Epithelial cell of esophagus (primary cell): ENCODE measurements around the gene UTS2.

Experiments used
- DNase-seq: peaks from one replicate; pipeline ENCODE4 v3.0.0; 2010; ENCODE audit warnings: low read depth
- H3K4me3 ChIP-seq: 2 replicates; pipeline ENCODE4 v1.5.1; 2011; ENCODE audit warnings: mild to moderate bottlenecking, low read length, control low read depth
- CTCF ChIP-seq: IDR thresholded peaks from 2 replicates; pipeline ENCODE4 v1.5.1; 2011; ENCODE audit warnings: low read depth, mild to moderate bottlenecking, low read length, control low read depth, inconsistent platforms; ENCODE audit not compliant: insufficient read depth; ENCODE audit errors: missing control alignments

Gene UTS2

GRCh38 chr1:7821282-7821681 lies 31.6 kb downstream of the UTS2 start:
- no peak overlapping the region for H3K4me3 ChIP-seq
- no peak for DNase-seq
- no peak for TF ChIP-seq CTCF

- no peak for TF ChIP-seq CTCF
- DNase-seq, result no peak
- H3K4me3 ChIP-seq, result no peak overlapping the region
Measured at GRCh38 chr1:7813677-7814373, 39.0 kb downstream of the UTS2 start.

GRCh38 chr1:7811476-7811875 lies 41.4 kb downstream of the UTS2 start:
- no peak overlapping the region for H3K4me3 ChIP-seq
- no peak for DNase-seq
- no peak for TF ChIP-seq CTCF

GRCh38 chr1:7810395-7810794 lies 42.5 kb downstream of the UTS2 start:
- TF ChIP-seq CTCF, result no peak
- DNase-seq, result peak; percentile 95
- H3K4me3 ChIP-seq, result no peak overlapping the region

- H3K4me3 ChIP-seq, result no peak overlapping the region
- TF ChIP-seq CTCF, result no peak
- DNase-seq, result no peak
Measured at GRCh38 chr1:7809742-7810141, 43.1 kb downstream of the UTS2 start.

- peak; percentile 44 for TF ChIP-seq CTCF
- DNase-seq, result peak; percentile 61
- no peak overlapping the region for H3K4me3 ChIP-seq
Measured at GRCh38 chr1:7808253-7808844, 44.5 kb downstream of the UTS2 start.

- no peak for DNase-seq
- TF ChIP-seq CTCF, result no peak
- H3K4me3 ChIP-seq, result no peak overlapping the region
Measured at GRCh38 chr1:7805460-7805859, 47.4 kb downstream of the UTS2 start.
